Panc1 (cell line): Measurements from ENCODE around the gene ELAVL4.

Experiments used
- CTCF ChIP-seq: fragments of 450-650 bp; IDR thresholded peaks from 2 replicates; pipeline ENCODE4 v1.5.1; 2017; ENCODE audit warnings: mild to moderate bottlenecking
- POLR2AphosphoS5 ChIP-seq: IDR thresholded peaks from 2 replicates; pipeline ENCODE4 v1.6.1; 2012; ENCODE audit warnings: mild to moderate bottlenecking, low read depth, low read length, moderate library complexity
- REST ChIP-seq, 2 experiments: IDR thresholded peaks; 2 replicates each; pipeline ENCODE4 v1.6.1; 2011 to 2012; ENCODE audit warnings: low read depth in 2 of 2, control low read depth in 1 of 2, low read length in 1 of 2, mild to moderate bottlenecking in 1 of 2, moderate library complexity in 1 of 2; ENCODE audit not compliant: insufficient read depth in 1 of 2
- SIN3A ChIP-seq: IDR thresholded peaks from 2 replicates; pipeline ENCODE4 v1.6.1; 2012; ENCODE audit warnings: low read depth, mild to moderate bottlenecking, low read length, moderate library complexity, borderline replicate concordance; ENCODE audit not compliant: insufficient read depth
- TCF7L2 ChIP-seq: IDR thresholded peaks from 2 replicates; pipeline ENCODE4 v1.6.1; 2011; ENCODE audit warnings: mild to moderate bottlenecking, low read depth, low read length, inconsistent platforms

DNA sequence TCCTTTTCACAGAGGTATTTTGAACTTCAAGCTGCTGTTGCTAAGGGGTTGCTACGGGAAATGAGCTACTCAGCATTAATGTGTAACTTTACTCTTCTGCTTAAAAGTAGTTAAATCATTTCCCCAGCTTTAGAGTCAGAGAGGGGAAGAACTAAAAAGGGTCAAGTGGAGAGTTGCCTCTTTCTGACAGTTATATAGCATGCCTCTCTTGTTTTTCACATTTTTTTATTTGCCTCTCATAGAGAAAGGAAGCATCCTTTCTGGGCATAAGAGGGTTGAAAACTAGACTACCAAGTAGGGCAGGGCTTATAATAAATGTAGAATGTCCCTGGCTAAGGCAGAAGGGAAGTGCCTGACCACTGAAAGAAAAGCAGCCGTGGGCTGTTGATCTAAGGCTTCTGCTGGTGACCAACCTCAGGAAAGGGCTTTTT, 10.1 kb upstream of the ELAVL4 start:
- no peak for TF ChIP-seq CTCF
- no peak for TF ChIP-seq POLR2AphosphoS5
- TF ChIP-seq TCF7L2, result no peak
- no peak for TF ChIP-seq REST (IDR thresholded peaks at IDR 0.05; ENCODE audit: insufficient read depth in 1 of 2, low read depth in 2 of 2, low read length in 1 of 2)
- no peak for TF ChIP-seq SIN3A
